Measurements from ENCODE around the gene KXD1.
A peak's percentile ranks its signal among the peaks of the same experiment; 100 is the strongest.

Gene KXD1

DNA sequence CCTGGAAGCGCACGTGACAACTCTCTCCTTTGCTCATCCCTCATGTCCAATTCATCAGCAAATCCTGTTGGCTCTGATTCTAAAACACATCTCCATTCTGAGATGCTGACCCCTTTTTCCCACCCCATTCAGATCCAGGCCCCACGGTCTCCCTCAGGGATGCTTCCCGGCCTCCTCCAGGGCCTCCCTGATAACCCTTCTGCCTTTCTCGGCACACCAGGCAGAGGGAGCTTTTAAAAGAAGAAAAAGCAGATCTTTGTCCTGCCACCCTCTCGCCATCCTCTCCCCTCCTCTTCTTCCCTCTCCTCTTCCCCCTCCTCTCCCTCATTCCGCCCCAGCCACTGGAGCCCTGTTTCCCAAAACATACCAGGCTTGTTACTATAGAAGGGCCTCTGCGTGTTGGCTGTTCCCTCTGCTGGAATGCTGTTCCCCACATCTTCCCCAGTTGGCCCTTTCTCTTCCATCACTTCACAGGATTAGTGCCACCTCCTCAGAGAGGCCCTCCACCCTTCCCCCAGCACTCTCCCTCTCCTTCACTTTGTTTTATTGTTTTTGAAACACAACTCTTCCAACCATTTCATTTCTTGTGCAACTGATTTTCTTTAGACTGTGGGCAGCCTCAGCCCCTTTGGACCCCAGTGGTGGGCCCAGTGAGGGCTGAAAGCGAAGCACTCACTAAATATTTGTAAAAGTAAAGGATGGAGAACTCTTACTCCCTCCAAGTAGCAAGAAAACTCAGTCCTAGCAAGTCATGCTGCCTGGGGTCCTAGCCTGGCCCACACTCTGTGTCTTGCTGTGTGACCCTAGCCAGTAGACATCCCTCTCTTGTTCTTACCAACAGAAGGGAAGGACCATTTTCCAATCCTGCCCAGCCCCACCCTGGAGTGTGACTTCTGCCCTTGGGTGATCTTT, 51.4 kb downstream of the KXD1 start:
- Histone ChIP-seq H3K27me3 (ENCODE audit: insufficient read depth, insufficient read length) (peaks cover 94% of the 10 kb centered on the region), H3K4me1 (ENCODE audit: insufficient read depth, insufficient read length) (peaks cover 54% of the 10 kb centered on the region)
- no peak for DNase-seq (ENCODE audit: low read depth, low spot score)

DNA sequence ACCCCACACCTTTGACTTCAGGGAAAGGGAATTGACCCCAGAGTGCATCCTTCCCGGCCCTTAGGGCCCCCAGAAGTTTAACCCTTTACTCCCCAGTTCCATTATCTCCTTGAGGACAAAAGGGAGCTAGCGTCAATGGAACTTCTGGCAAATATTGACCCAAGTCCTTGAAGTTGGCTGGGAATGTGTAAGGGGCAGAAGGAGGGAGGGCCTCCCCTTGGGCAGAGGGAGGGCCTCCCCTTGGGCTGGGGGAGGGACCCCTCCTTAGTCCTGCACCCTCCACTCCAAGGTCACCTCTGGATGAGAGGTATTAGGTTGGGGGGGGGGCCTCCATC, 52.0 kb downstream of the KXD1 start:
- H3K27me3 ChIP-seq (ENCODE audit: insufficient read depth, insufficient read length) = peaks cover 94% of the 10 kb centered on the region
- H3K4me1 ChIP-seq (ENCODE audit: insufficient read depth, insufficient read length) = peaks cover 56% of the 10 kb centered on the region
- H3K9ac ChIP-seq (ENCODE audit: insufficient read length, low read depth) = no peak overlapping the region
- H3K4me3 ChIP-seq (ENCODE audit: insufficient read length, low read depth) = no peak overlapping the region
- no peaks in the 10 kb centered on the region for H3K36me3 ChIP-seq (ENCODE audit: insufficient read depth, insufficient read length, low read length)
- H3K9me3 ChIP-seq (ENCODE audit: insufficient read depth, low read length) = no peaks in the 10 kb centered on the region
- DNase-seq (ENCODE audit: low read depth, low spot score) = no peak
- TF ChIP-seq YY1 (IDR thresholded peaks at IDR 0.05; ENCODE audit: insufficient read depth, insufficient read length) = no peak
- no peak for TF ChIP-seq ZNF274 (IDR thresholded peaks at IDR 0.05; ENCODE audit: low read depth, low read length)
- TF ChIP-seq SUZ12 (IDR thresholded peaks at IDR 0.05; ENCODE audit: extremely low read depth, insufficient read depth, insufficient read length) = no peak

More for the DNA sequence above, 51.4 kb downstream of the KXD1 start:
- Histone ChIP-seq H3K9me3 (ENCODE audit: insufficient read depth, low read length) (no peaks in the 10 kb centered on the region), H3K4me3 (ENCODE audit: insufficient read length, low read depth) (no peak overlapping the region), H3K9ac (ENCODE audit: insufficient read length, low read depth) (no peak overlapping the region), H3K36me3 (ENCODE audit: insufficient read depth, insufficient read length, low read length) (no peaks in the 10 kb centered on the region)
- TF ChIP-seq SUZ12 (IDR thresholded peaks at IDR 0.05; ENCODE audit: extremely low read depth, insufficient read depth, insufficient read length) = peak; percentile 5
- TF ChIP-seq YY1 (IDR thresholded peaks at IDR 0.05; ENCODE audit: insufficient read depth, insufficient read length) = no peak
- no peak for TF ChIP-seq ZNF274 (IDR thresholded peaks at IDR 0.05; ENCODE audit: low read depth, low read length)

DNA sequence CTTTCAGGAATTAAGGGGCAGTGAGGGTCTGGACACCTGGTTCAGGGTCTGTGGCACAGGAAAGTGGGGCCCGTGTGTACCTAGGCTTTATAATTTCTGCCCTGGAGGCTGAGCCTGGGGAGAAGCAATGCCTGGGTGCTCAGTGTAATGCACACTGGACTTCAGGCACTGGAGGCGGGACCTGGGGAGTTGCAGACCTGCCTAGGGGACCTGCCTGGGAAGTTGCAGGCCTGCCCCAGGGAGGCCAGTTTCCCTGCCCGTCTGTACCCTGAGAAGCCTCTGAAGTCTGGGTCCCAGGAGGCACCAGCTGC, 52.5 kb downstream of the KXD1 start:
- Histone ChIP-seq H3K4me3 (ENCODE audit: insufficient read length, low read depth) (peak overlapping the region; percentile 18), H3K9me3 (ENCODE audit: insufficient read depth, low read length) (no peaks in the 10 kb centered on the region), H3K27me3 (ENCODE audit: insufficient read depth, insufficient read length) (peaks cover 94% of the 10 kb centered on the region), H3K4me1 (ENCODE audit: insufficient read depth, insufficient read length) (peaks cover 51% of the 10 kb centered on the region), H3K9ac (ENCODE audit: insufficient read length, low read depth) (peak overlapping the region; percentile 64), H3K36me3 (ENCODE audit: insufficient read depth, insufficient read length, low read length) (no peaks in the 10 kb centered on the region)
- no peak for DNase-seq (ENCODE audit: low read depth, low spot score)
- TF ChIP-seq YY1 (IDR thresholded peaks at IDR 0.05; ENCODE audit: insufficient read depth, insufficient read length) (no peak), SUZ12 (IDR thresholded peaks at IDR 0.05; ENCODE audit: extremely low read depth, insufficient read depth, insufficient read length) (no peak), ZNF274 (IDR thresholded peaks at IDR 0.05; ENCODE audit: low read depth, low read length) (no peak)

DNA sequence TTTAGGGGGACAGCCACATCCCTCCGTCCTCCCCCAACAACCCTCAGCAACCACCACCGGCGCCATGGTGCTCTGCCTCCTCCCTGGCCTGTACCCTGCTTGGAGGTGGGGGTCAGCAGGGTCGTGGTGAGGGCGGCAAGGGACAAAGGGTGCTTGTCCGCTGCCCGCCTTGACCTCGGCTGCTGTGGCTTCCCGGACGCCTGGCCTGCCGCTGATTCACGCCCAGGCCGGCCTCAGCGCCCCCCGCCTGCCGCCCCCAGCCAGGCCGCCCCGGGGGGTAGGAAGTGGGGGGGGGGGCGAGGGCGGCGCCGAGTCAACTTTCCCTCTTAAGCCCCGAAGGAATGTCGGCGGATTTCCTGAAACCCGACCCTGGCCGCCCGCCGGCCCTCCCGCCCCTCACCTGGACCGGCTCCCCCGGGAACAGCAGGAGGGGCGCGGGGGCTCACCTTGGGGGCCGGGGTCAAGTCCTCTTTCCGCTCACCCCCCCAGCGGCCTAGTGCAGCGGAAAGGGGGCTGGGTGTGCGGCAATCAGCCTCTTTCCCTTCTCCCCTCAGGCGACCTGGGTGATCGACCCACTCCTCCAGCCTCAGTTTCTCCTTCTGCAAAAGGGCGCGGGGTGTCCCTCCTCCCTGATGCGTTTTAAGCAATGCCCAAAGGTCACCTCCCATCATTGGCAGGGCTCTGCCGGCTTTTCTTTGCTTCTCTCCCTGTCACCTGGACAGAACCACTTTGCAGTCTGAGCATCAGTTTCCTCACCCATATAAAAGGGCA, 53.1 kb downstream of the KXD1 start:
- Histone ChIP-seq H3K9me3 (ENCODE audit: insufficient read depth, low read length) (no peaks in the 10 kb centered on the region), H3K36me3 (ENCODE audit: insufficient read depth, insufficient read length, low read length) (no peaks in the 10 kb centered on the region), H3K9ac (ENCODE audit: insufficient read length, low read depth) (peak overlapping the region; percentile 64), H3K4me3 (ENCODE audit: insufficient read length, low read depth) (peak overlapping the region; percentile 28), H3K27me3 (ENCODE audit: insufficient read depth, insufficient read length) (peaks cover 94% of the 10 kb centered on the region), H3K4me1 (ENCODE audit: insufficient read depth, insufficient read length) (peaks cover 47% of the 10 kb centered on the region)
- peak; percentile 9 for TF ChIP-seq SUZ12 (IDR thresholded peaks at IDR 0.05; ENCODE audit: extremely low read depth, insufficient read depth, insufficient read length)
- no peak for TF ChIP-seq YY1 (IDR thresholded peaks at IDR 0.05; ENCODE audit: insufficient read depth, insufficient read length)
- TF ChIP-seq ZNF274 (IDR thresholded peaks at IDR 0.05; ENCODE audit: low read depth, low read length) = no peak
- DNase-seq (ENCODE audit: low read depth, low spot score) = no peak

GRCh38 chr19:18611327-18612050, 53.8 kb downstream of the KXD1 start:
- DNase-seq (ENCODE audit: low read depth, low spot score) = no peak
- H3K9ac ChIP-seq (ENCODE audit: insufficient read length, low read depth) = peak overlapping the region; percentile 51
- TF ChIP-seq ZNF274 (IDR thresholded peaks at IDR 0.05; ENCODE audit: low read depth, low read length) (no peak), YY1 (IDR thresholded peaks at IDR 0.05; ENCODE audit: insufficient read depth, insufficient read length) (no peak), SUZ12 (IDR thresholded peaks at IDR 0.05; ENCODE audit: extremely low read depth, insufficient read depth, insufficient read length) (peak; percentile 84)
- H3K9me3 ChIP-seq (ENCODE audit: insufficient read depth, low read length) = no peaks in the 10 kb centered on the region
- peak overlapping the region; percentile 28 for H3K4me3 ChIP-seq (ENCODE audit: insufficient read length, low read depth)
- peaks cover 47% of the 10 kb centered on the region for H3K4me1 ChIP-seq (ENCODE audit: insufficient read depth, insufficient read length)
- peaks cover 94% of the 10 kb centered on the region for H3K27me3 ChIP-seq (ENCODE audit: insufficient read depth, insufficient read length)
- H3K36me3 ChIP-seq (ENCODE audit: insufficient read depth, insufficient read length, low read length) = no peaks in the 10 kb centered on the region

DNA sequence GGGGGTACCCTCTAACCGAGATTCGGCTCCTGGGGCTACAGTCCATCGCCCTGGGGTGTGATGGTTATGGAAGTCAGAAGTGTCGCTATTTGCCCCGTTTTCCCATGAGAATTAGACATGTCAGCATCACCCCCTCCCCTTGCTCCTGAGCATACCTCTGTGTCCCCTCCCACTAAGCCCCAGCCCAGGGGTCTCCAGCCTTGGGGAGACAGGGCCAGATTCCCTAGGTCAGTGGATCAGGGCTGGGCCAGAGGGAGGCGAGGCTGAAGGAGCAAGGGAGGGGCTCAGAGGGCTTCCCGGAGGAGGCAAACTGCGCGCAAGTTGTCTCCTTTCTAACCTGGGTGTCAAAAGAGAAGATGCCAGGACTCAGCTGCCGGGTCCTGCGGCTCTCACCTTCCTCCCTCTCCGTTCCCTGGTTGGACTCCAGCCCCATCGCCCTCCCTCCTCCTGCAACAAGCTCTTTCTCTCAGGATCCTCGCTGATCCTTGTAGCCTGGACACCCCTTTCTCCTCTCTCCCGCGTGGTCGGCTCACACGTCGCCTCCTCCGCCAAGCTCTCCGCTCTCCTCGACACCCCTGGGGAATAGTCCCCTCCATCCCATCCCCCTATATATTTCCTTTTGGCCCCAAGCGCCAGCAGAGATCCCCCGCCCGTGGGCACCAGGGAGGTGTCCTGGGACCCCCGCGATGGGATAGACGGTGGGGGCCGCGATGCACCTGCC, 54.5 kb downstream of the KXD1 start:
- DNase-seq (ENCODE audit: low read depth, low spot score) = no peak
- peaks cover 97% of the 10 kb centered on the region for H3K27me3 ChIP-seq (ENCODE audit: insufficient read depth, insufficient read length)
- peaks cover 1% of the 10 kb centered on the region; the same call in 1 of the 2 replicates for H3K9me3 ChIP-seq (ENCODE audit: insufficient read depth, low read length)
- H3K36me3 ChIP-seq (ENCODE audit: insufficient read depth, insufficient read length, low read length) = no peaks in the 10 kb centered on the region
- peak overlapping the region; percentile 51 for H3K9ac ChIP-seq (ENCODE audit: insufficient read length, low read depth)
- TF ChIP-seq ZNF274 (IDR thresholded peaks at IDR 0.05; ENCODE audit: low read depth, low read length) (no peak), SUZ12 (IDR thresholded peaks at IDR 0.05; ENCODE audit: extremely low read depth, insufficient read depth, insufficient read length) (peak; percentile 28), YY1 (IDR thresholded peaks at IDR 0.05; ENCODE audit: insufficient read depth, insufficient read length) (no peak)
- peak overlapping the region; percentile 68 for H3K4me3 ChIP-seq (ENCODE audit: insufficient read length, low read depth)
- peaks cover 47% of the 10 kb centered on the region for H3K4me1 ChIP-seq (ENCODE audit: insufficient read depth, insufficient read length)

Measured in NT2/D1 (cell line).